ENCODE results near the gene ARHGAP32. TPM values are rescaled to one million over a fixed set of nuclear protein-coding genes. Genes with fewer than 3 reads are reported as not detected.

ARHGAP32 gene
- total and polyA plus RNA-seq, 2 experiments from 2014 or later: 4.0 to 13.0 TPM

DNA sequence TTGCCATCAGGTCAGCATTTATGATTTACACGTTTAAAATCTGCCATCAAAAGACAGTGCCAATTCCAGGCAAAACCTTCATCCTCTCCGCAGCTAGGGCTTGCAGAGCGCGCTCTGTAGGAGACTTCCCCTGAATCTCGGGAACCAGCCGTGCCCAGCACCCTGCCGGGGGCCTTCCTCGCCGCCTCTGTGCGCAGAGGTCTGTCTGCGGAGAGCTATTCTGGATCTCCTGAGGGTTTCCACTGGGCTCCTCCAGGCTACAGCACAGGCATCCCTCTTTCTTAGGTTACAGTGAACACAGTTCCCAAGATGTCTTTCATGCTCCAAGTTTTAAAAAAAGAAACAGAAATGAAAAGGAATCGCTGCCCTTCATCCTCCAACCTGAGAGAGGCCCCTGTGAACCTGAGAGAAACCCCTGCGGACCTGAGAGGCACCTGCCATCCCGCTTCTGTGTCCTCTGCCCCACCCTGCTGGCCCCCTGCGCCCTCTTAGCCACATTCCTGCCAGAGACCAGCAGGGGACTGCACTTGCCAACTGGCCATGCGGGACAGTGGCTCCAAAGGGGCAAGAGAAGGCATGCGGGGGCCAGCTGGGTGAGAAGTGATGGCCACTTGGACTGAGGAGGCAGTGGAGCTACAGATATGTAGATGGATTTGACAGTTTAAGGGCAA lies 265.6 kb downstream of the ARHGAP32 start:
- TF ChIP-seq, protein P1, sequence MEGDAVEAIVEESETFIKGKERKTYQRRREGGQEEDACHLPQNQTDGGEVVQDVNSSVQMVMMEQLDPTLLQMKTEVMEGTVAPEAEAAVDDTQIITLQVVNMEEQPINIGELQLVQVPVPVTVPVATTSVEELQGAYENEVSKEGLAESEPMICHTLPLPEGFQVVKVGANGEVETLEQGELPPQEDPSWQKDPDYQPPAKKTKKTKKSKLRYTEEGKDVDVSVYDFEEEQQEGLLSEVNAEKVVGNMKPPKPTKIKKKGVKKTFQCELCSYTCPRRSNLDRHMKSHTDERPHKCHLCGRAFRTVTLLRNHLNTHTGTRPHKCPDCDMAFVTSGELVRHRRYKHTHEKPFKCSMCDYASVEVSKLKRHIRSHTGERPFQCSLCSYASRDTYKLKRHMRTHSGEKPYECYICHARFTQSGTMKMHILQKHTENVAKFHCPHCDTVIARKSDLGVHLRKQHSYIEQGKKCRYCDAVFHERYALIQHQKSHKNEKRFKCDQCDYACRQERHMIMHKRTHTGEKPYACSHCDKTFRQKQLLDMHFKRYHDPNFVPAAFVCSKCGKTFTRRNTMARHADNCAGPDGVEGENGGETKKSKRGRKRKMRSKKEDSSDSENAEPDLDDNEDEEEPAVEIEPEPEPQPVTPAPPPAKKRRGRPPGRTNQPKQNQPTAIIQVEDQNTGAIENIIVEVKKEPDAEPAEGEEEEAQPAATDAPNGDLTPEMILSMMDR (IDR thresholded peaks at IDR 0.05; ENCODE audit: low read depth, low read length): no peak
- peaks cover 34% of the 10 kb centered on the region for H3K4me1 ChIP-seq (ENCODE audit: low read depth)
- no peak for DNase-seq (ENCODE audit: low read depth in 1 of 2, low spot score in 1 of 2)
- H3K36me3 ChIP-seq: no peaks in the 10 kb centered on the region
- H3K27ac ChIP-seq: no peak overlapping the region
- H3K9me3 ChIP-seq (ENCODE audit: low read depth): no peaks in the 10 kb centered on the region
- H3K27me3 ChIP-seq: peaks cover 13% of the 10 kb centered on the region
- no peak overlapping the region for H3K4me3 ChIP-seq

DNA sequence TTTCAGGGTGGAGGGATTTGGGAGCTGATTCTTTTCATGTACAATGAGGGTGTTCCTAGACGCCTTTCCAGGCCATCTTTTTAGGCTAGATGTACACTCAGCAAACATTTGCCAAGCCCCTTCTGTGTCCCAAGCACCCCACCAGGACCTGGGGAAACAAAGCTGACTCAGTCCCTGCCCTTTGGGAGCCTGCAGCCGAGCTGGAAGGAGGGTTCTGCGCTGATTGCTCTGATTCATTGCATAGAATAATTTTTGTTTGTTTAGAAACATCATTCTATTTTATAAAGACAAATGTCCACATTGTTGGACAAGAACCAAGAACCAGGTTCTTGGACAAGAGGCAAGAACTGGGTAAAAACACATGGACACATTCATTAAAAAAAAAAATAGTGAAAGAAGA lies 266.1 kb downstream of the ARHGAP32 start:
- Histone ChIP-seq H3K27me3 (peaks cover 13% of the 10 kb centered on the region), H3K4me3 (no peak overlapping the region), H3K27ac (no peak overlapping the region), H3K36me3 (no peaks in the 10 kb centered on the region), H3K4me1 (ENCODE audit: low read depth) (peaks cover 30% of the 10 kb centered on the region), H3K9me3 (ENCODE audit: low read depth) (no peaks in the 10 kb centered on the region)
- no peak for DNase-seq (ENCODE audit: low read depth in 1 of 2, low spot score in 1 of 2)
- TF ChIP-seq, protein P1 (IDR thresholded peaks at IDR 0.05; ENCODE audit: low read depth, low read length): no peak

DNA sequence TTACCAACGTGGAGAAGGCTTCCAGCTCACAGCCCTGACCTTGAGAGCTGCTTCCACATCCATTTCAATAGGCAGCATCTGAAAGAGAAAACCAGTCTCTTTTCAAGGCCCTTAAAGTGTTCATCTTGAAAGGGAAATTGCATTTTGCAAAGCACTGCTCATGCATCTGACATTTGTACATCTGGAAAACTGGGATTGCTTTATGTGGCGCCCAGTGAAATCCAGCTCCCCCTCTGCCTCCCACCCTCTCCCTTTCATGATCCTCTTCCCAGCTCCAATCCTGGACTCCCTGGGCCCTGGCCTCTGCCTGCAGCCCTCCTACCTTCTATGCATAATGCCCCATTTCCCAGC lies 266.9 kb downstream of the ARHGAP32 start:
- Histone ChIP-seq H3K4me1 (ENCODE audit: low read depth) (peaks cover 29% of the 10 kb centered on the region), H3K9me3 (ENCODE audit: low read depth) (no peaks in the 10 kb centered on the region), H3K27me3 (peaks cover 13% of the 10 kb centered on the region), H3K4me3 (no peak overlapping the region), H3K36me3 (no peaks in the 10 kb centered on the region), H3K27ac (no peak overlapping the region)
- TF ChIP-seq, protein P1 (IDR thresholded peaks at IDR 0.05; ENCODE audit: low read depth, low read length): no peak
- DNase-seq (ENCODE audit: low read depth in 1 of 2, low spot score in 1 of 2): no peak

DNA sequence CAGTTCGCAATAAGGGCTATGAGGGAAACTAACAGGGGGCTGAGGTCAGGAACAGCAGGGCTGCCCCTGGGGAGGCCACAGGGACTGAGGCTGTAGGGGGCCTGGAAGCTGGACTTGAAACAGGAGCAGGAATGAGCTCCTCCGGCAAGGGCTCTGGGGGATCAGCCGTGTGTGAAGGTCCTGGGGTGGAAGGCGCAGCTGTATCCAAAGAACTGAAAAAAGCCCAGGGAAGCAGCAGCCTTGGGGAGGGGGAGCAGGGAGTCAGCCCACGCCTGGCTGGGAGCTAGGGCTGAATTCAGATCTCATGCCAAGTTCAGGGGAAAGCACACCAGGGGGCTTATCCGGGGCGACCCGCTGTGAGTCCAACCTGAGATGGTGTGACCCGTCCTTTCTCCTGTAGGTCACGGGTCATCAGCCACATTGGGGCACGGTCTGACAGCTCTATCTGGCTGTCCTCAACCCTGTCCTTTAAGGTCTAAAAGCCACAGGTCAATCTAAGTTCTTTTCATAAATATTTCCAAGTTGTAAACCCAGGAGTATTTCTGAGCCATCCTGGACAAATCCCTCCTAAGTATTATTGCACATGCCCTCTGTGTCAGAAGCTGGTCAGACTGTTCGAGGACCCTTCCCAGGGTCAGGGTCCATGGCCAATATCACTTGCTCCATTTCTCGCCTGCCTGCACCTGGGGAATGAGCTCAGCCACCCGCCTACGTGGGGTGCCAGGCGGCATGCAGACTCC lies 267.4 kb downstream of the ARHGAP32 start:
- peaks cover 25% of the 10 kb centered on the region for H3K4me1 ChIP-seq (ENCODE audit: low read depth)
- TF ChIP-seq, protein P1 (IDR thresholded peaks at IDR 0.05; ENCODE audit: low read depth, low read length): no peak
- DNase-seq (ENCODE audit: low read depth in 1 of 2, low spot score in 1 of 2): no peak
- no peak overlapping the region for H3K27ac ChIP-seq
- H3K9me3 ChIP-seq (ENCODE audit: low read depth): no peaks in the 10 kb centered on the region
- no peaks in the 10 kb centered on the region for H3K36me3 ChIP-seq
- no peak overlapping the region for H3K4me3 ChIP-seq
- peaks cover 13% of the 10 kb centered on the region for H3K27me3 ChIP-seq

DNA sequence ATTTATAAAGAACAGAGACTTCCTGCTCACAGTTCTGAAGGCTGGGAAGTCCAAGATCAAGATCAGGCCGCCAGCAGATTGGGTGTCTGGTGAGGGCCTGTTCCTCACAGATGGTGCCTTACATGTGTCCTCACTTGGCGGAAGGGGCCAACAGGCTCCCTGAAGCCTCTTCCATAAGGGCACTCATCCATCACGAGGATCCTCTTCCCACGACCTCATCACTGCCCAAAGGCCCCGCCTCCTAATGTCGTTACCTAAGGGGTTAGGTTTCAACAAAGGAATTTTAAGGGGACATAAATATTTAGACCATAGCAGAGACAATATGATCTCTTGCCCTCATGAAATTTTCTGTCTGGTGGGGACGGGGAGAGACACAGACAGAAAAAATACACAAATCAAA lies 268.0 kb downstream of the ARHGAP32 start:
- no peaks in the 10 kb centered on the region for H3K36me3 ChIP-seq
- H3K9me3 ChIP-seq (ENCODE audit: low read depth): no peaks in the 10 kb centered on the region
- no peak overlapping the region for H3K4me3 ChIP-seq
- TF ChIP-seq, protein P1 (IDR thresholded peaks at IDR 0.05; ENCODE audit: low read depth, low read length): no peak
- H3K4me1 ChIP-seq (ENCODE audit: low read depth): peaks cover 25% of the 10 kb centered on the region
- H3K27me3 ChIP-seq: peaks cover 13% of the 10 kb centered on the region
- H3K27ac ChIP-seq: no peak overlapping the region
- no peak for DNase-seq (ENCODE audit: low read depth in 1 of 2, low spot score in 1 of 2)

All from cardiac muscle cell (in vitro differentiated cells and primary cell).